SK-N-SH treated with all-trans-retinoic acid at 6 μM for 48 hours (cell line): ENCODE measurements around the gene PROM2.

Experiments
- ATAC-seq: fragments of 200-7000 bp; cut with Tn5 transposase; 3 replicates; pipeline ENCODE4 v1.9.1; 2020; ENCODE audit warnings: mild to moderate bottlenecking, moderate library complexity
- ARNTL ChIP-seq: fragments of 450-650 bp; formaldehyde crosslinking; IDR thresholded peaks from 2 replicates; pipeline ENCODE4 v1.5.0; 2020; ENCODE audit warnings: low read depth, mild to moderate bottlenecking, moderate library complexity, borderline replicate concordance
- BACH2 ChIP-seq: fragments of 250-450 bp; sonication (Bioruptor Pico); IDR thresholded peaks from 2 replicates; pipeline ENCODE4 v1.9.0; 2021; ENCODE audit warnings: mild to moderate bottlenecking, borderline replicate concordance
- CSDC2 ChIP-seq: fragments of 250-450 bp; sonication (Bioruptor Pico); IDR thresholded peaks from 2 replicates; pipeline ENCODE4 v1.5.0; 2020; ENCODE audit warnings: mild to moderate bottlenecking, moderate library complexity
- ESRRG ChIP-seq: fragments of 250-450 bp; sonication (Bioruptor Pico); IDR thresholded peaks from 2 replicates; pipeline ENCODE4 v1.6.1; 2021; ENCODE audit warnings: mild to moderate bottlenecking
- ISL1 ChIP-seq: fragments of 250-450 bp; sonication (Bioruptor Pico); IDR thresholded peaks from 2 replicates; pipeline ENCODE4 v2.1.2; 2022; ENCODE audit warnings: mild to moderate bottlenecking, moderate library complexity
- OSR1 ChIP-seq: fragments of 250-450 bp; sonication (Bioruptor Pico); IDR thresholded peaks from 2 replicates; pipeline ENCODE4 v1.8.0; 2022; ENCODE audit warnings: moderate library complexity, mild to moderate bottlenecking, inconsistent platforms
- PATZ1 ChIP-seq: fragments of 250-450 bp; sonication (Bioruptor Pico); IDR thresholded peaks from 2 replicates; pipeline ENCODE4 v1.8.0; 2020; ENCODE audit warnings: mild to moderate bottlenecking, moderate library complexity, borderline replicate concordance
- PPARA ChIP-seq: fragments of 250-450 bp; sonication (Bioruptor Pico); IDR thresholded peaks from 2 replicates; pipeline ENCODE4 v1.5.0; 2020; ENCODE audit warnings: mild to moderate bottlenecking, borderline replicate concordance
- RARB ChIP-seq: fragments of 250-450 bp; sonication (Bioruptor Pico); IDR thresholded peaks from 2 replicates; pipeline ENCODE4 v1.8.0; 2021; ENCODE audit warnings: mild to moderate bottlenecking, moderate library complexity
- SNAI2 ChIP-seq: fragments of 250-450 bp; sonication (Bioruptor Pico); IDR thresholded peaks from 2 replicates; pipeline ENCODE4 v1.5.0; 2020; ENCODE audit warnings: mild to moderate bottlenecking, moderate library complexity
- TCF4 ChIP-seq: fragments of 250-450 bp; sonication (Bioruptor Pico); IDR thresholded peaks from 2 replicates; pipeline ENCODE4 v1.8.0; 2021; ENCODE audit warnings: mild to moderate bottlenecking, moderate library complexity, borderline replicate concordance
- TOX ChIP-seq: fragments of 250-450 bp; sonication (Bioruptor Pico); IDR thresholded peaks from 2 replicates; pipeline ENCODE4 v1.8.0; 2021; ENCODE audit warnings: mild to moderate bottlenecking, moderate library complexity, borderline replicate concordance
- TSHZ2 ChIP-seq: fragments of 250-450 bp; sonication (Bioruptor Pico); IDR thresholded peaks from 2 replicates; pipeline ENCODE4 v1.5.0; 2020; ENCODE audit warnings: mild to moderate bottlenecking, moderate library complexity
- ZC3H10 ChIP-seq: fragments of 250-450 bp; sonication (Bioruptor Pico); IDR thresholded peaks from 2 replicates; pipeline ENCODE4 v1.5.1; 2021; ENCODE audit warnings: mild to moderate bottlenecking, moderate library complexity
- ZFP3 ChIP-seq: fragments of 250-450 bp; sonication (Bioruptor Pico); IDR thresholded peaks from 2 replicates; pipeline ENCODE4 v1.5.0; 2020; ENCODE audit warnings: mild to moderate bottlenecking, moderate library complexity
- ZFP30 ChIP-seq: fragments of 450-650 bp; formaldehyde crosslinking; IDR thresholded peaks from 2 replicates; pipeline ENCODE4 v1.5.0; 2022; ENCODE audit warnings: mild to moderate bottlenecking, moderate library complexity
- ZNF565 ChIP-seq: fragments of 450-650 bp; formaldehyde crosslinking; conservative IDR thresholded peaks from 2 replicates; pipeline ENCODE4 v1.5.0; 2020; ENCODE audit warnings: low read depth, mild to moderate bottlenecking, moderate library complexity
- ZNF8 ChIP-seq: fragments of 450-650 bp; formaldehyde crosslinking; IDR thresholded peaks from 2 replicates; pipeline ENCODE4 v1.5.0; 2020; ENCODE audit warnings: mild to moderate bottlenecking, moderate library complexity
- TF ChIP-seq, protein P1 (sequence below): fragments of 250-450 bp; sonication (Bioruptor Pico); IDR thresholded peaks from 2 replicates; pipeline ENCODE4 v1.5.1; 2020; ENCODE audit warnings: low read depth, mild to moderate bottlenecking, moderate library complexity
- TF ChIP-seq, protein P2 (sequence below): fragments of 250-450 bp; sonication (Bioruptor Pico); IDR thresholded peaks from 2 replicates; pipeline ENCODE4 v1.8.0; 2021; ENCODE audit warnings: low read depth, mild to moderate bottlenecking, moderate library complexity, borderline replicate concordance
- TF ChIP-seq, protein P3 (sequence below): fragments of 250-450 bp; sonication (Bioruptor Pico); IDR thresholded peaks from 2 replicates; pipeline ENCODE4 v1.5.1; 2021; ENCODE audit warnings: mild to moderate bottlenecking, moderate library complexity

Gene PROM2

GRCh38 chr2:95333056-95333455 is 58.8 kb downstream of the PROM2 start:
- TF ChIP-seq TSHZ2 (CRISPR knock-in tag) (no peak), CSDC2 (CRISPR knock-in tag) (no peak), ZNF8 (CRISPR knock-in tag) (no peak)
- TF ChIP-seq, all 23 proteins: peak for 0
- ATAC-seq = no peak

- peak; percentile 87 for ATAC-seq
- TF ChIP-seq BACH2 (CRISPR knock-in tag) (no peak), PPARA (CRISPR knock-in tag) (no peak), ZNF8 (CRISPR knock-in tag) (no peak), ZFP30 (CRISPR knock-in tag) (no peak), PATZ1 (no peak), CSDC2 (CRISPR knock-in tag) (no peak), RARB (no peak), ARNTL (CRISPR knock-in tag) (no peak), TOX (CRISPR knock-in tag) (no peak), ISL1 (CRISPR knock-in tag) (no peak), ZFP3 (CRISPR knock-in tag) (no peak), SNAI2 (CRISPR knock-in tag) (no peak), ZNF565 (CRISPR knock-in tag) (no peak), OSR1 (CRISPR knock-in tag) (no peak), ZC3H10 (CRISPR knock-in tag) (no peak)
- TF ChIP-seq, protein P1, sequence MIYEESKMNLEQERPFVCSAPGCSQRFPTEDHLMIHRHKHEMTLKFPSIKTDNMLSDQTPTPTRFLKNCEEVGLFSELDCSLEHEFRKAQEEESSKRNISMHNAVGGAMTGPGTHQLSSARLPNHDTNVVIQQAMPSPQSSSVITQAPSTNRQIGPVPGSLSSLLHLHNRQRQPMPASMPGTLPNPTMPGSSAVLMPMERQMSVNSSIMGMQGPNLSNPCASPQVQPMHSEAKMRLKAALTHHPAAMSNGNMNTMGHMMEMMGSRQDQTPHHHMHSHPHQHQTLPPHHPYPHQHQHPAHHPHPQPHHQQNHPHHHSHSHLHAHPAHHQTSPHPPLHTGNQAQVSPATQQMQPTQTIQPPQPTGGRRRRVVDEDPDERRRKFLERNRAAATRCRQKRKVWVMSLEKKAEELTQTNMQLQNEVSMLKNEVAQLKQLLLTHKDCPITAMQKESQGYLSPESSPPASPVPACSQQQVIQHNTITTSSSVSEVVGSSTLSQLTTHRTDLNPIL (CRISPR knock-in tag) = no peak
- TF ChIP-seq, protein P2, sequence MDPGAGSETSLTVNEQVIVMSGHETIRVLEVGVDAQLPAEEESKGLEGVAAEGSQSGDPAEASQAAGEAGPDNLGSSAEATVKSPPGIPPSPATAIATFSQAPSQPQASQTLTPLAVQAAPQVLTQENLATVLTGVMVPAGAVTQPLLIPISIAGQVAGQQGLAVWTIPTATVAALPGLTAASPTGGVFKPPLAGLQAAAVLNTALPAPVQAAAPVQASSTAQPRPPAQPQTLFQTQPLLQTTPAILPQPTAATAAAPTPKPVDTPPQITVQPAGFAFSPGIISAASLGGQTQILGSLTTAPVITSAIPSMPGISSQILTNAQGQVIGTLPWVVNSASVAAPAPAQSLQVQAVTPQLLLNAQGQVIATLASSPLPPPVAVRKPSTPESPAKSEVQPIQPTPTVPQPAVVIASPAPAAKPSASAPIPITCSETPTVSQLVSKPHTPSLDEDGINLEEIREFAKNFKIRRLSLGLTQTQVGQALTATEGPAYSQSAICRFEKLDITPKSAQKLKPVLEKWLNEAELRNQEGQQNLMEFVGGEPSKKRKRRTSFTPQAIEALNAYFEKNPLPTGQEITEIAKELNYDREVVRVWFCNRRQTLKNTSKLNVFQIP = no peak
Observed at GRCh38 chr2:95333888-95334338, 59.7 kb downstream of the PROM2 start.

- TF ChIP-seq SNAI2 (CRISPR knock-in tag) = no peak
- TF ChIP-seq, protein P1 (CRISPR knock-in tag) = no peak
- no peak for TF ChIP-seq RARB
- TF ChIP-seq ZFP3 (CRISPR knock-in tag) = no peak
- TF ChIP-seq OSR1 (CRISPR knock-in tag) = no peak
- no peak for ATAC-seq
Observed at GRCh38 chr2:95334916-95335641, 60.8 kb downstream of the PROM2 start.

- no peak for ATAC-seq
- TF ChIP-seq CSDC2 (CRISPR knock-in tag) (no peak), PATZ1 (no peak), ZC3H10 (CRISPR knock-in tag) (no peak), TCF4 (CRISPR knock-in tag) (no peak), ISL1 (CRISPR knock-in tag) (no peak), ESRRG (no peak), ZFP3 (CRISPR knock-in tag) (no peak)
- TF ChIP-seq, protein P3, sequence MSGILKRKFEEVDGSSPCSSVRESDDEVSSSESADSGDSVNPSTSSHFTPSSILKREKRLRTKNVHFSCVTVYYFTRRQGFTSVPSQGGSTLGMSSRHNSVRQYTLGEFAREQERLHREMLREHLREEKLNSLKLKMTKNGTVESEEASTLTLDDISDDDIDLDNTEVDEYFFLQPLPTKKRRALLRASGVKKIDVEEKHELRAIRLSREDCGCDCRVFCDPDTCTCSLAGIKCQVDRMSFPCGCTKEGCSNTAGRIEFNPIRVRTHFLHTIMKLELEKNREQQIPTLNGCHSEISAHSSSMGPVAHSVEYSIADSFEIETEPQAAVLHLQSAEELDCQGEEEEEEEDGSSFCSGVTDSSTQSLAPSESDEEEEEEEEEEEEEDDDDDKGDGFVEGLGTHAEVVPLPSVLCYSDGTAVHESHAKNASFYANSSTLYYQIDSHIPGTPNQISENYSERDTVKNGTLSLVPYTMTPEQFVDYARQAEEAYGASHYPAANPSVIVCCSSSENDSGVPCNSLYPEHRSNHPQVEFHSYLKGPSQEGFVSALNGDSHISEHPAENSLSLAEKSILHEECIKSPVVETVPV (CRISPR knock-in tag) = no peak
- TF ChIP-seq, protein P1 (CRISPR knock-in tag) = no peak
Observed at GRCh38 chr2:95336406-95336805, 62.2 kb downstream of the PROM2 start.
